Globus pallidus (tissue), 1 donor: Measurements from ENCODE around the gene BLVRB.
"Not testable (repeated sequence)": the region's sequence is repeated elsewhere in the genome, so short reads cannot be mapped to it uniquely, and the experiment has no call there.

Experiments
- DNase-seq: peaks from one replicate; pipeline ENCODE4 v3.0.0-alpha.2; 2015; ENCODE audit warnings: low spot score

The BLVRB gene

DNA sequence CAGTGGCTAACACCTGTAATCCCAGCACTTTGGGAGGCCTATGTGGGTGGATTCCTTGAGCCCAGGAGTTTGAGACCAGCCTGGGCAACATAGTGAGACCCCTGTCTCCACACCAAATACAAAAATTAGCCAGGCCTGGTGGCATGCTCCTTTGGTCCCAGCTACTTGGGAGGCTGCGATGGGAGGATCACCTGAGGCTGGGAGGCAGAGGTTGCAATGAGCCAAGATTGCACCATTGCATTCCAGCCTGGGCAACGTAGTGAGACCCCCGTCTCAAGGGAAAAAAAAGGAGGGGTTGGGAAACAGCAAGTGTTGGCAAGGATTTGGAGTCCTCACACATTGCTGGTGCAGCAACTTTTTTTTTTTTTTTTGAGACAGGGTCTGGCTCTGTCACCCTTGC, 20.5 kb upstream of the BLVRB start:
- no peak for DNase-seq

DNA sequence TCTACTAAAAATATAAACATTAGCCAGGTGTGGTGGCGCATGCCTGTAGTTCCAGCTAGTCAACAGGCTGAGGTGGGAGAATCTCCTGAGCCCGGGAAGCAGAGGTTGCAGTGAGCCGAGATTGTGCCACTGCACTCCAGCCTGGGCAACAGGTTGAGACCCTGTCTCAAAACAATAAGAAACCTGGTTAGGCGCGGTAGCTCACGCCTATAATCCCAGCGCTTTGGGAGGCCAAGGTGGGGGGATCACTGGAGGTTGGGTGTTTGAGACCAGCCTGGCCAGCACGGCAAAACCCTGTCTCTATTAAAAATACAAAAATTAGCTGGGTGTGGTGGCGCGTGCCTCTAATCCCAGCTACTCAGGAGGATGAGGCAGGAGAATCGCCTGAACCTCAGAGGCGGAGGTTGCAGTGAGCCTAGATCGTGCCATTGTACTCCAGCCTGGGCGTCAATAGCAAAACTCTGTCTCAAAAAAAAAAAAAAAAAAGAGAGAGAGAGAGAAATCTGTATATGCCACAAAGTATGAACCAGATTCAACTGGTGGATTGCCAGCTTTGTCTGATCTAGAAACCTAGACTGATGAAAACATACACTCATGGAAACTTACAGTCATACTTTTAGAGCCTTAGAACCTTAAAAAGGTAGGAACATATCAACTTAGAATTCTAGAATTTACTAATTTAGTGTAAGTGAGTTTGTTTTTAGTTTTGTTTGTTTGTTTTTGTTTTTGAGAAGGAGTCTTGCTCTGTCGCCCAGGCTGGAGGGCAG, 10.5 kb upstream of the BLVRB start:
- not testable (repeated sequence) for DNase-seq

- no peak for DNase-seq
Measured at GRCh38 chr19:40474737-40475136, 9.2 kb upstream of the BLVRB start.

DNA sequence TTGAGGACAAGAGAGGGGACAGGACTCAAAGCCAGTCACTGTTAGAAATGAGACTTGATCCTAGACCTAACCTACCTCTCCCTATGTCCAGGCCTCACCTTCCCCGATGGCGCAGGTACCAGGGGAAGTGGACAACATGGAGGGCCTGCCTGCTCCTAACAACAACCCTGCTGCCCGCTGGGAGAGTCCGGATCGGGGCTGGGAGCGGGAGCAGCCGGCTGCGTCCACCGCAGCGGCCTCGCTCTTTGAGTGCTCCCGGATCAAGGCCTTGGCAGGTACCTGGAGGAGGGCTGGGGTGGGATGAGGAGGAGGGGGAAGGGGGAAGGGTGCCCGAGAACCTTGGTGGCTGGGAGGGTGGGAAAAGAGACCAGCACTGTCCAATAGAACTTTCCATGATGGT, 7.0 kb upstream of the BLVRB start:
- no peak for DNase-seq

- DNase-seq, result no peak
Measured at GRCh38 chr19:40471111-40471510, 5.6 kb upstream of the BLVRB start.

DNA sequence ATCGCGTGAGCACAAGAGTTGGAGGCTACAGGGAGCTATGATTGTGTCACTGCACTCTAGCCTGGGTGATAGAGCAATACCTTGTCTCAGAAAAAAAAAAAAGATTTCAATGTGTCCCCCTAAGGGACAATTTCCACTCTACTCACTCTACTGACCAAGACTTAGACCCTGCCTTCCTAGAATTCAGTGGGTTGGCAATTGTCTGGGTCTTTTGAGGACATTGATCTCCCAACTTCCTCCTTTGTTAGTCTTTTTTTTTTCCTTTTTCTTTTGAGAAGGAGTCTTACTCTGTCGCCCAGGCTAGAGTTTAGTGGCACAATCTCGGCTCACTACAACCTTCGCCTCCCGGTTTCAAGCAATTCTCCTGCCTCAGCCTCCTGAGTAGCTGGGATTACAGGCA, 3.5 kb upstream of the BLVRB start:
- DNase-seq, result no peak

DNA sequence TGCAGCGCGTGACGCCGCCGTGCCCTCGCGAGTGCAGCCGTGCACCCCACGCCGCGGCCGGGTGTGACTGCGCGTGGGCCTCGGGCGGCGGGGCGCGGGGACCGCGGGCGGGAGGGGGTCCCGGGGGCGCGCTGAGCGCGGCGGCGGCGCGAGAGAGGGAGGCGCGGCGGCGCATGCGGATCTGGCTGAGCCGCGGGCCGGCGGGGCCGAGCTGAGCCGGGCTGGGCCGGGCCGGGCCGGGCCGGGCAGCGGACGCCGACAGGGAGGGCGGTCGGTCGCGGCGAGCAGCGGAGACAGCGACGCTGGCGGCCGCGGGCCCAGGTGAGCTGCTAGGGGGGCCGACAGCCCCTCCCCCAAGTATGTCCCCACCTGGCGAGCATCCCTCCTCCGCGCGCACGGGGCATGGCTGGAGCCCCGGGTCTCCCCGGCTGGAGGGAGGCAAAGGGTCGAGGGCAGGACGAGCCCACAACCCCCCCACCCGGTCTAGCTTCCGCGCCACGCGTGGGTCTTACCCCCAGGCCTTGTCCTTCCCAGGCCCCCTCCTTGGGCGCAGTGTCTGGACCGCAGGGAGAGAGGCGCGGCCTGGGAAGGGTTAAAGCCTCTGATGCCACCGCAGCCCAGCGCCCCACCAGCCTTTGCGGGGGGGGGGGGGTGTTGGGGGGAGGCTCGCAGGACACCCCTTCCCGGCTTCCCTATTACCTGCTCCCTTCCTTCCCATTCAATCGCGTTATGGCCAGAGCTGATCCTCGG, 1.6 kb upstream of the BLVRB start, which contains the start of gene SPTBN4:
SPTBN4 (plus strand) TSS at position 17 of the 750 bp plus-strand sequence. CDS start 5,621 bp downstream, outside the sequence.
- no peak for DNase-seq

DNA sequence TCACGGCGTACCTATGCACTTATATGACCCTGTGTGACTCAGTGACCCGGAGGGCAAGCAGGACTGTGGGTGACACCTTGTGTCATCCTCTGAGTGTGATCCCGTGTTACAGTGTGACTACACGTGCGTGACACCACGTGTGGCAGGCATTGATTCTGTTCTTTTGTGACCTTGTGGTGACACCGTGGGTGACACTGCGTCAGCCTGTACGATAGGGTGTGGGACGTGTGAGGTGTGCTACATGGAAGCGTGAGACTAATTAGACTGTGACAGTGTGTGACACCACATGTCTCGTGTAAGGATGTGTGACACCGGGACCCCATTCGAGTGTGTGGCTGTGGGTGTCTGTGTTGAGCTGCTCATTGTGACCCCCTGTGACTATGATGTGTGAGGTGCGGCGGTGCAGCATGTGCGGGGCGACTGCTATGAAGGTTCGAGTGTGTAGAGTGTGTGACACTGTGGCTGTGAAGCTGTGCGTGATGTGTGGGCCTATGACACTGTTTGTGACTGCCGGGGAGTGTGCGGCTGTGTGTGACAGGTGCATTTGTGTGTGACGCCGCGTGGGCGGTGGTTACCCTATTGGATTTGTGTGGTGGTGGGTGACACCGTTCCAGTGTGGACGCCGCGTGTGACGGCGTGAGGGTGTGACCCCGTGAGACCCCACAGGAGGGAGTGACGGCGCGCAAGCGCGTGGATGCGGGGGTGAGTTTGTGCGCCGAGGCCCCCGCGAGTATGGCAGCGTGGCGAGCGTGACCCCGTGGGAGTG, 857 bp upstream of the BLVRB start:
- DNase-seq, result no peak

DNA sequence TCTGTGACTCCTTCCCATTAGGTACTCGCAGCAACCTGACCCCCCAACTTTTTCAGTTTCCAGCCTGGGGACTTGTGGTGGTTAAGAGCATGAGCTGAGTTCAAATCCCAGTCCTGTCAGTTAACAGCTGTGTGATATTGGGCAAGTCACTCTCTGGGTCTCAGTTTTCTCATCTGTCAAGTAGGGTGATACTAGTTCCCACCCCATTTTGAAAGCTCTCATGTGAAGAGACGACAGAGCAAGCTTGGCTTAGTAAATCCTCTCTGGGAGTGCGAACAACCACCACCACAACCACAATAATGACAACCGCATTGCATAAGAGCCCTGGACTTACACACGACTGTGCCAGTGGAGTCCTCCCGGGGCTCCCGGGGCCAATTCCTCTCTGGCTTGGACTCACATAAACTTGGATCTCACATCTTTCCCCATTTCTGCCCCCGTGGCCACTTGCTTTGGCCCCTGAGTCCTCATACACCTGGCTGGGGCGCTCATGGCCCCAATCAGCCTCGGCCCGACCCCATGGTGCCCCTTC, 454 bp downstream of the BLVRB start:
- no peak for DNase-seq

DNA sequence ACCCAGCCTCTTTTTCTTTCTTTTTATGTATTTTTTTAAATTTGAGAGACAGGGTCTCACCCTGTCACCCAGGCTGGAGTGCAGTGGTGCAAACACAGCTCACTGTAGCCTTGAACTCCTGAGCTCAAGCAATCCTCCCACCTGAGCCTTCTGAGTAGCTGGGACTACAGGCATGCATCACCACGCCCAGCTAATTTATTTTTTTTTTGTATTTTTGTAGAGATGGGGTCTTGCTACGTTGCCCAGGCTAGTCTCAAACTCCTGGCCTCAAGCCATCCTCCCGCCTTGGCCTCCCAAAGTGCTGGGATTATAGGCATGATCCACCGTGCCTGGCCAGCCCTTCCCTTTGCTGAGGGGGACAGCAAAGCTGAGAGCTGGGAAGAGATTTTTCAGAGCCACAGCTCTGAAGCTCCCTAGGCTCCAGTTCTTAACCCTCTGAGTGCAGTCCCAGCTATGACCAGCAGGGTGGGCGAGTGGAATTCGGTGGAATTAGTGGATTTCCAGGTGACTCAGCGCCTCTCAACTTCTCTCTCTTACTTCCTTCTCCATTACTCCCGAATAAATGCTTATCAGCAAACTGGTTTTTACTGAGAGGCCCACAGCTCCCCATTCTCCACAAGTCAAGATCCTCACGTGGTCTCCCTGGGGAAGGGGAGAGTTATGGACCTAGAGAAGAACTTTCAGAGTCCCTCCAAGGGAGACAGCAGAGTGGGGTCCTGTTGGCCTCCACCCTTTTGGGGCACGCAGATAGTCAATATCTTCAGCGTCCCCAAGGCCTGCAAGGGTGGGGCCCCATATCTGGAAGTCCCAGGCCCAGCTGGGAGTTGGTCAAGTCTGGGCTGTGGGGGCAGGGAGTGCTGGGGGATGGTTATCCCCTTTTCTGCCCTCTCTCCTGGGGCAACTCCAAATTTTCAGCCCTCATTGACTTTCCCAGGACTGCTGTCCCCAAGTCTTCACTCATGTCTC, 1.2 kb downstream of the BLVRB start:
- DNase-seq, result peak; percentile 54

DNA sequence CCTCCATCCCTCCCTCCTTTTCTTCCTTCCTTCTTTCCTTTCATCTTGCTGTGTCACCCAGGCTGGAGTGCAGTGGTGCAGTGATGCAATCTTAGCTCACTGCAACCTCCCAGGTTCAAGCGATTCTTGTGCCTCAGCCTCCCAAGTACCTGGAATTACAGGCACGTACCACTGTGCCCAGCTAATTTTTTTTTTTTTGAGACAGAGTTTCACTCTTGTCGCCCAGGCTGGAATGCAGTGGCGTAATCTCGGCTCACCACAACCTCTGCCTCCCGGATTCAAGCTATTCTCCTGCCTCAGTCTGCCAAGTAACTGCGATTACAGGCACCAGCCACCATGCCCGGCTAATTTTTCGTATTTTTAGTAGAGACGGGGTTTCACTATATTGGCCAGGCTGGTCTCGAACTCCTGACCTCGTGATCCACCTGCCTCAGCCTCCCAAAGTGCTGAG, 1.9 kb downstream of the BLVRB start:
- DNase-seq, result not testable (repeated sequence)

GRCh38 chr19:40461669-40462221, 3.8 kb downstream of the BLVRB start:
- DNase-seq, result no peak

DNA sequence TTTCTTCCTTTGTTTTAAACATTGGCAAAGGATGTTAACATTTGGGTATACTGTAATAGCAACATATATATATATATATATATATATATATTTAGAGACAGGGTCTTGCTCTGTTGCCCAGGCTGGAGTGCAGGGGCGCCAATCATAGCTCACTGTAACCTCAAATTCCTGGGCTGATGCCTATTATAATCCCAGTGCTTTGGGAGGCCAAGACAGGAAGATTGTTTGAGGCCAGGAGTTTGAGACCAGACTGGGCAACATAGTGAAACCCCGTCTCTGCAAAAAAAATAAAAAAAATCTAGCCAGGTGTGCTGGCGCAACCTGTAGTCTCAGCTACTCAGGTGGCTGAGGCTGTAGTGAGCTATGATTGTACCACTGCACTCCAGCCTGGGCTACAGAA, 5.4 kb downstream of the BLVRB start:
- no peak for DNase-seq

DNA sequence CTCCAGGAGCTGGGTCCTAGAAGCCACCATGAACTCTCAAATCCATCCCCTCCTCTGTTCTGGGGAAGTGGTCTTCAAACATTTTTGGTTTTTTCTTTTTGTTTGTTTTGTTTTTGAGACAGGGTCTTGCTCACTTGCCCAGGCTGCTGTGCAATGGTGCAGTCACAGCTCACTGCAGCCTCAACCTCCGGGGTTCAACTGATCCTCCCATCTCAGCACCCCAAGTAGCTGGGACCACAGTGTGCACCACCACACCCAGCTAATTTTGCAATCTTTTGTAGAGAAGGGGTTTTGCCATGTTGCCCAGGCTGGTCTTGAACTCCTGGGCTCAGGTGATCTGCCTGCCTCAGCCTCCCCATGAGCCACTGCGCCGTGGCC, 7.0 kb downstream of the BLVRB start:
- no peak for DNase-seq

DNA sequence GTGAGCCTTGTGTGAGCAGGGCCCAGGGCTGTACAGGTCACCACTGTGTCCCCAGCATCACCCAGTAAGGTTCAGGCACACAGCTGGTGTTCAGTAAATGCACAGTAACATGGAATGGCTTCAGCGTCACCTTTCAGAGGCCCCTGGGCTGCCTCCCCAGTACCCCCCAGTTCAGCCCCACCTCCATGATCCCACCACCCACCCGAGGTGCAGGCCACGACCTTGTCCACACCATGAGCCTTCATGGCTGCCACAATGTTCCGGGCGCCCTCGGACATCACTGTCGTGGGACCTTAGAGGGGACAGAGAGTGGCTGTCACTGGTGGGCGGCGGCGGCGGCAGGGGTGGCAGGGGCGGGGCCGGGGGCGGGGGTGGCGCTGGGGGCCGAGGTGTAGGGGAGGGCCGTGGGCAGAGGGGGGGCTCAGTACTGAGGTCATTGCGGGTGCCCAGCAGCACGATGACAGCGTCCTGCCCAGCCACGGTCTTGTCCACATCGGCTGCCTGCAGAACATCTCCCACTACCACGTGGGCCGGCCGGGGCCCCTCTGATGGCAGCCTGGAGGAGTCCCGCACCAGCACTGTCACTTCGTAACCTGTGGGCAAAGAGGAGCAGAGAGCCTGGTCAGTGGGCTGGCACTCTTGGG, 7.5 kb downstream of the BLVRB start:
- DNase-seq, result no peak

- DNase-seq, result no peak
Measured at GRCh38 chr19:40457048-40457447, 8.5 kb downstream of the BLVRB start.

GRCh38 chr19:40453943-40454342, 11.6 kb downstream of the BLVRB start:
- DNase-seq, result not testable (repeated sequence)

DNA sequence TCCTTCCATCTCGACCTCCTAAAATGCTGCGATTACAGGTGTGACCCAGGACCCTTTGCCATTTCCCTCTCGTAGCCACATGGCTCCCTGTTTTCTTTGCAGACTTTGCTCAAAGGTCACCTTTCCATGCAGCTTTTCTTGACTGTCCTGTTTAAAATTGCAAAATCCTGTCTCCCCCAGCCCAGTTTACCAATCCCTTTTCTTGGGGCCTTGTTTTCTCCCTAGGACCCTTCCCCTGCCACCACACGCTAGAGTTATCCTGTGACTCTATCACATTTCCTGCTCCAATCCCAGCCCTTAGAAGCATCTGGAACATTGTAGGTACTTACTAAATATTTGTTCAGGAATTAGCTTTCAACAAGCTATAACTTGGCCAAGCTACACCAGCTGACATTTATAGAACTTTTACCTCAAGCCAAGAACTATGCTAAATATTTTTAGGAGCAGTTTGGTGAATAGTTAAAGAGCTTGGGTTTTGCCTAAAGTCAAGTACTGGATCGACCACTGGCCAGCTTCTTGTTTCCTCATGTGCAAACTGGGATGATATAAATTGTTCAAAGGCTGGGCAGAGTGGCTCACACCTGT, 12.3 kb downstream of the BLVRB start:
- DNase-seq, result no peak

- no peak for DNase-seq
Measured at GRCh38 chr19:40452016-40452415, 13.5 kb downstream of the BLVRB start.

DNA sequence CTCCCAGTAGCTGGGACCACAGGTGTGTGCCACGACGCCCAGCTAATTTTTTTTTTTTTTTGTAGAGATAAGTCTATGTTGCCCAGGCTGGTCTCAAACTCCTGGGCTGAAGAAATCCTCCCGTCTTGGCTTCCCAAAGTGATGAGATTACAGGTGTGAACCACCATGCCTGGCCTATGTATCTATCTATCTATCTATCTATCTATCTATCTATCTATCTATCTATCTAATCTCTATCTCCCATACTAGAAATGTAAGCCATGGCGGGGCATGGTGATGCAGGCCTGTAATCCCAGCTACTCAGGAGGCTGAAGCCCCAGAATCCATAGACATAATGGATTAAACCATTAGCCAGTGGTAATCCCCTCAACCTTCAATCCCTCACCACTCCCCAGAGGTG, 14.9 kb downstream of the BLVRB start:
- no peak for DNase-seq
